SK-N-SH (cell line): ENCODE data around the gene SOX9. TPM values are rescaled to one million over a fixed set of nuclear protein-coding genes. Genes with fewer than 3 reads are reported as not detected.

ENCODE experiments used
- CTCF ChIA-PET: fragments of 300-600, 350-600 bp; formaldehyde crosslinking; extraction: SDS; loops from one replicate; lab custom pipeline; 2021; lab: Yijun Ruan, JAX
- POLR2A ChIA-PET: fragments of 350-600 bp; sonication (Branson Sonifier 250); formaldehyde crosslinking; extraction: SDS; loops from one replicate; lab custom pipeline; 2020; ENCODE audit warnings: antibody characterized with exemption, inconsistent platforms; lab: Yijun Ruan, JAX
- DNase-seq: peaks from one replicate; pipeline ENCODE4 v3.0.0; 2012
- H2AFZ ChIP-seq: fragments of 200-600 bp; sonication (generic); 2 replicates; pipeline ENCODE4 v1.8.1; 2016; ENCODE audit warnings: antibody characterized with exemption, mild to moderate bottlenecking, low read depth
- H3F3A ChIP-seq: fragments of 200-600 bp; sonication (generic); replicated peaks from 2 replicates; pipeline ENCODE3; 2016; ENCODE audit warnings: antibody characterized with exemption, mild to moderate bottlenecking; ENCODE audit not compliant: insufficient read depth
- H3K27ac ChIP-seq, 2 experiments: fragments of 200-500 bp in 1 of 2; fragments of 200-600 bp in 1 of 2; sonication (Bioruptor generic) in 1 of 2; sonication (generic), shearing (Covaris generic) in 1 of 2; 2 replicates each; pipeline versions ENCODE4 v1.5.1 to v1.6.1; 2014 to 2016; ENCODE audit warnings: low read depth in 2 of 2, inconsistent platforms in 1 of 2, low read length in 1 of 2, mild to moderate bottlenecking in 1 of 2, mixed read lengths in 1 of 2
- H3K27me3 ChIP-seq: fragments of 200-600 bp; sonication (generic), shearing (Covaris generic); 2 replicates; pipeline ENCODE4 v1.6.1; 2016; ENCODE audit warnings: mixed run types; ENCODE audit not compliant: insufficient read depth
- H3K36me3 ChIP-seq, 2 experiments: fragments of 200-500 bp in 1 of 2; fragments of 200-600 bp in 1 of 2; sonication (Bioruptor generic) in 1 of 2; sonication (generic) in 1 of 2; replicated peaks in 1 of 2; 2 replicates each; pipeline versions ENCODE3 to v1.5.1; 2014 to 2016; ENCODE audit warnings: low read length in 1 of 2, mild to moderate bottlenecking in 1 of 2; ENCODE audit not compliant: insufficient read depth in 2 of 2, control insufficient read depth in 1 of 2
- H3K4me1 ChIP-seq, 2 experiments: fragments of 200-500 bp in 1 of 2; fragments of 200-600 bp in 1 of 2; sonication (Bioruptor generic) in 1 of 2; sonication (generic), shearing (Covaris generic) in 1 of 2; 2 replicates each; pipeline versions ENCODE4 v1.5.1 to v1.6.1; 2014 to 2016; ENCODE audit warnings: low read depth in 1 of 2, low read length in 1 of 2, mixed run types in 1 of 2; ENCODE audit not compliant: insufficient read depth in 2 of 2, control insufficient read depth in 1 of 2
- H3K4me2 ChIP-seq: fragments of 200-600 bp; sonication (generic), shearing (Covaris generic); 2 replicates; pipeline ENCODE4 v1.6.1; 2017; ENCODE audit warnings: mixed run types
- H3K4me3 ChIP-seq, 2 experiments: fragments of 200-500 bp in 1 of 2; fragments of 200-600 bp in 1 of 2; sonication (Bioruptor generic) in 1 of 2; sonication (generic), shearing (Covaris generic) in 1 of 2; 2 replicates each; pipeline versions ENCODE4 v1.5.1 to v1.8.1; 2014 to 2016; ENCODE audit warnings: low read depth in 2 of 2, inconsistent platforms in 1 of 2, low read length in 1 of 2, mild to moderate bottlenecking in 1 of 2, mixed read lengths in 1 of 2, moderate library complexity in 1 of 2
- H3K79me2 ChIP-seq: fragments of 200-600 bp; sonication (generic); 2 replicates; pipeline ENCODE4 v1.8.1; 2017; ENCODE audit warnings: mild to moderate bottlenecking; ENCODE audit not compliant: insufficient read depth
- H3K9ac ChIP-seq: fragments of 200-600 bp; sonication (generic); 2 replicates; pipeline ENCODE4 v1.6.1; 2017; ENCODE audit warnings: mixed run types
- H3K9me2 ChIP-seq: fragments of 200-600 bp; sonication (generic); 2 replicates; pipeline ENCODE4 v1.6.1; 2017; ENCODE audit warnings: mixed run types
- H3K9me3 ChIP-seq: fragments of 200-600 bp; sonication (generic); 2 replicates; pipeline ENCODE4 v1.6.1; 2017; ENCODE audit warnings: mixed run types, mild to moderate bottlenecking, moderate library complexity
- H4K20me1 ChIP-seq: fragments of 200-600 bp; sonication (generic); 2 replicates; pipeline ENCODE4 v1.6.1; 2017; ENCODE audit warnings: mild to moderate bottlenecking, mixed run types; ENCODE audit not compliant: insufficient read depth
- CHD2 ChIP-seq: fragments of 150-350 bp; IDR thresholded peaks from 2 replicates; pipeline ENCODE4 v1.6.1; 2018; ENCODE audit warnings: low read length; ENCODE audit not compliant: partially characterized antibody
- CTCF ChIP-seq: fragments of 200-600 bp; sonication (generic); IDR thresholded peaks from 2 replicates; pipeline ENCODE4 v1.6.1; 2017; ENCODE audit warnings: antibody characterized with exemption, mild to moderate bottlenecking, moderate library complexity
- ELF1 ChIP-seq: IDR thresholded peaks from 2 replicates; pipeline ENCODE4 v1.4.0; 2012
- EP300 ChIP-seq, 2 experiments: IDR thresholded peaks; 2 replicates each; pipeline versions ENCODE4 v1.4.0 to v1.6.1; 2012; ENCODE audit warnings: borderline replicate concordance in 1 of 2, low read depth in 1 of 2, low read length in 1 of 2
- EZH2phosphoT487 ChIP-seq: fragments of 200-600 bp; sonication (generic); IDR thresholded peaks from 2 replicates; pipeline ENCODE4 v1.6.1; 2017; ENCODE audit warnings: low read depth, mixed run types, mild to moderate bottlenecking, antibody characterized with exemption, moderate library complexity, borderline replicate concordance
- FOSL2 ChIP-seq: IDR thresholded peaks from 2 replicates; pipeline ENCODE4 v1.4.0; 2012; ENCODE audit warnings: low read depth, mild to moderate bottlenecking, moderate library complexity, borderline replicate concordance
- FOXJ3 ChIP-seq: sonication (generic); formaldehyde crosslinking; IDR thresholded peaks from 2 replicates; pipeline ENCODE4 v1.5.1; 2020; ENCODE audit warnings: mild to moderate bottlenecking, missing genetic modification reagents
- GABPA ChIP-seq: IDR thresholded peaks from 2 replicates; pipeline ENCODE4 v1.4.0; 2012; ENCODE audit warnings: low read depth, mild to moderate bottlenecking
- GATA2 ChIP-seq: sonication (generic); formaldehyde crosslinking; IDR thresholded peaks from 2 replicates; pipeline ENCODE4 v1.5.0; 2020; ENCODE audit warnings: mild to moderate bottlenecking, missing genetic modification reagents
- MXI1 ChIP-seq: IDR thresholded peaks from 2 replicates; pipeline ENCODE4 v1.6.1; 2012; ENCODE audit warnings: mild to moderate bottlenecking, low read depth, low read length, improper control_type of control experiment
- NFIC ChIP-seq: IDR thresholded peaks from 2 replicates; pipeline ENCODE4 v1.4.0; 2012; ENCODE audit warnings: borderline replicate concordance
- PBX3 ChIP-seq: IDR thresholded peaks from 2 replicates; pipeline ENCODE4; 2012
- POLR2AphosphoS5 ChIP-seq: IDR thresholded peaks from 2 replicates; pipeline ENCODE4 v1.6.1; 2012; ENCODE audit warnings: low read depth, low read length
- RAD21 ChIP-seq: IDR thresholded peaks from 2 replicates; pipeline ENCODE4 v1.6.1; 2012; ENCODE audit warnings: mild to moderate bottlenecking, low read length
- RCOR1 ChIP-seq: fragments of 150-350 bp; IDR thresholded peaks from 2 replicates; pipeline ENCODE4 v1.6.1; 2017; ENCODE audit warnings: antibody characterized with exemption, low read length
- REST ChIP-seq: IDR thresholded peaks from 2 replicates; pipeline ENCODE4 v1.6.1; 2012; ENCODE audit warnings: mild to moderate bottlenecking, low read depth, low read length, moderate library complexity
- RFX5 ChIP-seq: IDR thresholded peaks from 2 replicates; pipeline ENCODE4 v1.6.1; 2012; ENCODE audit warnings: mild to moderate bottlenecking, improper control_type of control experiment, low read length
- RXRA ChIP-seq: IDR thresholded peaks from 2 replicates; pipeline ENCODE4 v1.4.0; 2012; ENCODE audit warnings: low read depth, mild to moderate bottlenecking, borderline replicate concordance
- SIN3A ChIP-seq: IDR thresholded peaks from 2 replicates; pipeline ENCODE4 v1.6.1; 2012; ENCODE audit warnings: low read depth, mild to moderate bottlenecking, low read length, moderate library complexity, borderline replicate concordance
- SMC3 ChIP-seq: IDR thresholded peaks from 2 replicates; pipeline ENCODE4 v1.6.1; 2012; ENCODE audit warnings: low read depth, low read length, improper control_type of control experiment
- TAF1 ChIP-seq: IDR thresholded peaks from 2 replicates; pipeline ENCODE4 v1.6.1; 2012; ENCODE audit warnings: low read depth, mild to moderate bottlenecking, low read length, moderate library complexity, borderline replicate concordance
- TCF12 ChIP-seq: IDR thresholded peaks from 2 replicates; pipeline ENCODE4 v1.4.0; 2012
- USF1 ChIP-seq: IDR thresholded peaks from 2 replicates; pipeline ENCODE4 v1.4.0; 2012; ENCODE audit warnings: low read depth, borderline replicate concordance
- USF2 ChIP-seq: fragments of 150-350 bp; IDR thresholded peaks from 2 replicates; pipeline ENCODE4 v1.6.1; 2017; ENCODE audit warnings: antibody characterized with exemption, low read length, low read depth, borderline replicate concordance
- YY1 ChIP-seq: IDR thresholded peaks from 2 replicates; pipeline ENCODE4 v1.4.0; 2012; ENCODE audit warnings: low read depth, mild to moderate bottlenecking
- WGBS: methylation state at CpG from one replicate; pipeline ENCODE4 v1.1.6; 2017; ENCODE audit warnings: low lambda C conversion rate; 5-methylcytosine and 5-hydroxymethylcytosine counted together
- polyA plus RNA-seq, 3 experiments: library from polyadenylated mRNA; depleted of rRNA; stranded (reverse); fragments of >200 nt; gene quantifications; 2 replicates each; pipeline ENCODE4 v1.2.3, GENCODE V29; 2012

Gene SOX9
- polyA plus RNA-seq, 1 of the 3 experiments (the other 2 are of a cell fraction) = 35.3 TPM

GRCh38 chr17:72122010-72122764 is 1.4 kb downstream of the SOX9 start:
- Histone ChIP-seq H3K4me1 (peaks cover 28 to 44% of the 10 kb centered on the region in 2 experiments; a peak in 3 of 4 replicates), H3K9me2 (no peaks in the 10 kb centered on the region), H3K4me2 (peak overlapping the region; percentile 89), H3K9me3 (no peaks in the 10 kb centered on the region), H3F3A (peaks cover 42% of the 10 kb centered on the region), H3K79me2 (peaks cover 45% of the 10 kb centered on the region), H3K9ac (peak overlapping the region; percentile 90), H3K36me3 (peaks cover 8 to 29% of the 10 kb centered on the region in 2 experiments), H4K20me1 (peaks cover 24% of the 10 kb centered on the region), H2AFZ (peak overlapping the region; percentile 61; the same call in 1 of the 2 replicates), H3K27me3 (no peaks in the 10 kb centered on the region), H3K4me3 (peak overlapping the region; percentile 82 to 99), H3K27ac (peak overlapping the region in 1 of 2 experiments; percentile 90; a peak in 3 of 4 replicates)
- no peak for DNase-seq
- POLR2A ChIA-PET = interaction anchor here (0.9 to 2.8 kb wide), 2 partner anchors 255 to 417 kb away, joined by 3 to 14 read pairs; no protein-coding TSS in a partner anchor
- CTCF ChIA-PET = interaction anchor here (1.1 to 7.7 kb wide), 8 partner anchors 11 to 1355 kb away, joined by 3 to 69 read pairs (median 8); no protein-coding TSS in a partner anchor
- TF ChIP-seq TCF12 (no peak), GATA2 (CRISPR knock-in tag) (no peak), REST (no peak), FOSL2 (no peak; the same call in 1 of the 2 replicates), ELF1 (no peak), EZH2phosphoT487 (no peak), GABPA (no peak), RXRA (no peak), MXI1 (no peak), NFIC (no peak), USF1 (no peak), YY1 (no peak), USF2 (no peak), SMC3 (0 out of 2 replicates have a peak, but pooled peaks have one; percentile 18), RAD21 (no peak), RCOR1 (no peak), SIN3A (0 out of 2 replicates have a peak, but pooled peaks have one; percentile 8), EP300 (IDR thresholded peaks at IDR 0.05; ENCODE audit: borderline replicate concordance in 1 of 2, low read depth in 1 of 2, low read length in 1 of 2) (no peak), CHD2 (peak; percentile 7), CTCF (no peak), POLR2AphosphoS5 (no peak), TAF1 (no peak), PBX3 (no peak), FOXJ3 (CRISPR knock-in tag) (no peak), RFX5 (no peak)
- 6% methylated on average over 36 of the region's 36 CpGs for WGBS
